Esophagus (tissue), 2 donors: ENCODE data around the gene DYSF. TPM values are rescaled to one million over a fixed set of nuclear protein-coding genes. Genes with fewer than 3 reads are reported as not detected.

Source experiments
- H3K27ac ChIP-seq, 2 donors: one replicate each; pipeline ENCODE4 v1.5.1; 2013; ENCODE audit warnings: low read depth in 2 of 2, mild to moderate bottlenecking in 2 of 2, inconsistent platforms in 1 of 2, low read length in 1 of 2, moderate library complexity in 1 of 2
- H3K27me3 ChIP-seq, 2 donors: one replicate each; pipeline ENCODE4 v1.6.1; 2013; ENCODE audit warnings: low read length in 2 of 2, control low read depth in 1 of 2, mild to moderate bottlenecking in 1 of 2; ENCODE audit not compliant: insufficient read depth in 2 of 2, control insufficient read depth in 1 of 2
- H3K36me3 ChIP-seq, 2 donors: one replicate each; pipeline ENCODE4 v1.6.1; 2013; ENCODE audit warnings: low read length in 1 of 2; ENCODE audit not compliant: control insufficient read depth in 2 of 2, insufficient read depth in 2 of 2
- H3K4me1 ChIP-seq, 2 donors: one replicate each; pipeline ENCODE4 v1.6.1; 2013; ENCODE audit warnings: low read length in 1 of 2; ENCODE audit not compliant: control insufficient read depth in 2 of 2, insufficient read depth in 2 of 2
- H3K4me3 ChIP-seq, 2 donors: one replicate each; pipeline ENCODE4 v1.5.1; 2013; ENCODE audit warnings: low read length in 2 of 2, mild to moderate bottlenecking in 2 of 2, low read depth in 1 of 2, moderate library complexity in 1 of 2
- H3K9me3 ChIP-seq, 2 donors: one replicate each; pipeline ENCODE4 v1.6.1; 2013; ENCODE audit warnings: mild to moderate bottlenecking in 2 of 2, low read depth in 1 of 2, low read length in 1 of 2, moderate library complexity in 1 of 2; ENCODE audit not compliant: control insufficient read depth in 2 of 2, insufficient read depth in 1 of 2
- WGBS, 2 donors: extraction: QIAGEN DNeasy Blood & Tissue Kit; methylation state at CpG; one replicate each; pipeline ENCODE4 v1.1.7; 2013; 5-methylcytosine and 5-hydroxymethylcytosine counted together
- polyA plus RNA-seq, 2 donors: library from polyadenylated mRNA; stranded (reverse); fragments of 200-250 nt; gene quantifications; one replicate each; pipeline ENCODE4 v1.2.3, GENCODE V29; 2013
- donor health status: healthy with polysubstance abuse.
- donor health status: Bipolar disorder and iron deficiency.

Gene DYSF
- polyA plus RNA-seq, 2 donors = 1.8 to 2.6 TPM

DNA sequence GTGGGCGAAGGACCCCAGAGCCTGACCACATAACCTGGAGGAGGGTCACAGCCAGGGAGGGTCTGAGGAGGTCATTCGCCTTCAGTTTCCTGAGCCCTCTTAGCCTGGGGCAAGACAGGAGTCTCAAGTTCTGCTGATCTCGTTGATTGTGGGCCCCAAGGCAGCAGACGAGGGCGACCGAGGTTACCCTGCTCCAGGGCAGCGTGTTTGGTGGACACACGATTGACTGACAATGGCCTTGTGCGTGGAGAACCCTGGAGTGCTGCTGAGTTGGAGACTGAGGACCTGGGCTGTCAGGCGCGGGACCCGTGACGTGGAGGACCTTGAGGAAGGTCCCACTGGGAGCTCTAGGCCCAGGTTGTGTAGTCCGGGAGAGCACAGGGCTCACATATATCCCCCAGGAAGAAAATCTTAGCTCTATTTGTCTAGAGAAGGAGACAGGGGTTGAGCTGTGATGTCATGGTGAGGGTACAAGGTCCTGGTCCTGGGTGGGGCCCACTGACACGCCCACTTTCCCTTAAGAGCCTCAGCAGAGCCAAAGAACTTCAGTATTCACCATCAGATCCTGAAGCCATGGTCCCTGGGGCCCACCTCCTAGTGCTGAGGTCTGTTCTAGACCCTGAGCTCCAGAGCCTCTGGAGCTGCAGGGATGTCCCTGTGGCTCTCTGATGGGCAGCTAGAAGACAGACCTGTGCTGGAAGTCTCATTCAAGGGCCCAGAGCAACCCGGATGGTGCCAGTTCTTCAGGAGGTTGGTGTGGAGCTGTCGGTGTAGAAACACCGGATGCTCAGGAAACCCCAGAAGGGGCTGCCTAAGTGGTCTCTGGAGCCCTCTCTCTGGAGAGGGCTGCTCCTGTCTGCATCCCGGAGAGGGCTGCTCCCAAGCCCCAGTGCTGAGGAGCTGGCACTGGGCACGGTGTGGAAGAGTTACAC lies 53.1 kb downstream of the DYSF start:
- Histone ChIP-seq H3K36me3 (no peaks in the 10 kb centered on the region), H3K4me3 (no peak overlapping the region), H3K27ac (no peak overlapping the region), H3K4me1 (peaks cover 0 to 6% of the 10 kb centered on the region in 2 donors), H3K9me3 (no peaks in the 10 kb centered on the region), H3K27me3 (no peaks in the 10 kb centered on the region)
- 80 to 87% methylated on average over 20 of the region's 20 CpGs for WGBS, 2 donors

- Histone ChIP-seq H3K27ac (no peak overlapping the region), H3K4me3 (no peak overlapping the region), H3K9me3 (no peaks in the 10 kb centered on the region), H3K36me3 (no peaks in the 10 kb centered on the region), H3K4me1 (peaks cover 0 to 6% of the 10 kb centered on the region in 2 donors), H3K27me3 (no peaks in the 10 kb centered on the region)
- 80% methylated on average over 8 of the region's 8 CpGs for WGBS, 2 donors
Measured at GRCh38 chr2:71507476-71507875, 54.1 kb downstream of the DYSF start.

DNA sequence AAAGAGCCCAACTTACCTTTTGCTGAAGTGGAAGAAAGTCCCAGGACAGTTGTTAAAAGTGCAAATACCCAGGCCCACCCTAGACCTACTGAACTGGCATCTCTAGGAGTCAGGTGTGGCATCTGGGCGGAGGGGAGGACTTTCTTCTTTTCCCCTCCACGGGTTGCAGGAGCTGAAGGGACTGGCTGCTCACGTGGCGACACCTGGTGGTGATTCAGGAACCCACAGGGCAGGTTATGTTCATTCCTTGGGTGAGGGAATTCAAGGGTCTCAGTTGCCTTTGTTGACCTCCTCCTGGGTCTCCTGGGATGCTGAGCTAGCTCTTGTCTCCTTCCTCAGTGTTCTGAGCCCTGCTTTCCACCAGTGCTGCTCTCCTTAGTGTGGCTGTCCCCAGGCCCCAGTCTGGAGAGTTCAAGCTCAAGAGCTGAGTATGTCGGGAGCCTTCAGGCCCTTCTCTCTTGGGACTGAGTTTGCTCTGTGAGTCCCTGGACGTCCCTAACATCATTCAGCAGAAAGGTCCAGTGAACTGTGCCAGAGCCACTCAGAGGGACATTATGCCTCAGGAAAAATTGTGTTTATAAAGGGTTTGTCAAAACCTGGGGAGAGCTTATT lies 56.9 kb downstream of the DYSF start:
- H3K27me3 ChIP-seq = no peaks in the 10 kb centered on the region
- H3K27ac ChIP-seq = no peak overlapping the region
- 18 to 21% methylated on average over 6 of the region's 6 CpGs for WGBS, 2 donors
- H3K36me3 ChIP-seq = no peaks in the 10 kb centered on the region
- peaks cover 0 to 2% of the 10 kb centered on the region in 2 donors for H3K4me1 ChIP-seq
- no peaks in the 10 kb centered on the region for H3K9me3 ChIP-seq
- H3K4me3 ChIP-seq = no peak overlapping the region

- Histone ChIP-seq H3K27ac (no peak overlapping the region), H3K9me3 (no peaks in the 10 kb centered on the region), H3K4me1 (no peaks in the 10 kb centered on the region), H3K36me3 (no peaks in the 10 kb centered on the region), H3K27me3 (no peaks in the 10 kb centered on the region), H3K4me3 (no peak overlapping the region)
- WGBS, 2 donors = 80 to 83% methylated on average over 9 of the region's 9 CpGs
Measured at GRCh38 chr2:71510938-71511337, 57.6 kb downstream of the DYSF start.

DNA sequence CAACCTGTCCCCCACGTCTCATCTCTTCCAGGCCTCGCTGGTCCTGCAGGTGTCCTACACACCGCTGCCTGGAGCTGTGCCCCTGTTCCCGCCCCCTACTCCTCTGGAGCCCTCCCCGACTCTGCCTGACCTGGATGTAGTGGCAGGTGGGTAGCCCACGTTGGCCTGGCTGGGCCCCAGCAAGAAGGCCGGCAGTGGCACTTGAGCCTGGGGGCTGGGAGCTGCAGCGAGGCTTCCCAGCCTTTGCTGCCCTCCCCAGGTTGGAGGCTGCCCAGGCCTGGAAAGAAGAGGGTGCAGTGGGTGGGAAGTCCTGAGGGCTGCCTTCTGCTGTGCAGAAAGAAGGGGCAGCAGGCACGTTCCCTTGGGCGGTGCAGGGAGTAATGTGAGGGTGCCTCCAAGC lies 58.4 kb downstream of the DYSF start:
- Histone ChIP-seq H3K9me3 (no peaks in the 10 kb centered on the region), H3K4me1 (no peaks in the 10 kb centered on the region), H3K4me3 (no peak overlapping the region), H3K27ac (no peak overlapping the region), H3K36me3 (no peaks in the 10 kb centered on the region), H3K27me3 (no peaks in the 10 kb centered on the region)
- WGBS, 2 donors = 73 to 80% methylated on average over 10 of the region's 10 CpGs

DNA sequence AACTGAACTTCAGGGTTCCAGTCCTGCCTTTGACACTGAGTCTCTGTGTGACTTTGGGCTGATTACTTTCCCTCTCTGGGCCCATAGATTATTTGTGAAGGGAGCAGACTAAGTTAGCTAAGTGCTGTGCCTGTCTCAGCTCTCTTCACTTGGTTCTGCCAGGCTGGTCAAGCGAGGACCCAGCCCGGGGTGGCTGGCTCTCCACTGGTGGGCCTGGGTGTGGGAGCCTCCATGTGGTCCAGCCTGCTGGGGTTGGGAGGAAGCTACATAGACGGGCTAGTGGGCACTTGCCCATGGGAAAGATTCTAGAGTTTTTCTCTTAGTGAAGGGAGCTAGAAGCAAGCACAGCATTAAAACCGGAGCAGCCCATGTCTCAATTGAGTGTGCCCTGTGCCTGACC lies 59.0 kb downstream of the DYSF start:
- Histone ChIP-seq H3K4me1 (no peaks in the 10 kb centered on the region), H3K27ac (no peak overlapping the region), H3K9me3 (no peaks in the 10 kb centered on the region), H3K36me3 (no peaks in the 10 kb centered on the region), H3K27me3 (no peaks in the 10 kb centered on the region), H3K4me3 (no peak overlapping the region)
- WGBS, 2 donors = 76 to 79% methylated on average over 4 of the region's 4 CpGs

GRCh38 chr2:71513096-71513495 lies 59.7 kb downstream of the DYSF start:
- Histone ChIP-seq H3K4me1 (no peaks in the 10 kb centered on the region), H3K27me3 (no peaks in the 10 kb centered on the region), H3K27ac (no peak overlapping the region), H3K9me3 (no peaks in the 10 kb centered on the region), H3K36me3 (no peaks in the 10 kb centered on the region), H3K4me3 (no peak overlapping the region)
- 69 to 71% methylated on average over 11 of the region's 11 CpGs for WGBS, 2 donors

GRCh38 chr2:71513721-71514120 lies 60.4 kb downstream of the DYSF start:
- Histone ChIP-seq H3K4me1 (no peaks in the 10 kb centered on the region), H3K27ac (no peak overlapping the region), H3K4me3 (no peak overlapping the region), H3K27me3 (no peaks in the 10 kb centered on the region), H3K9me3 (no peaks in the 10 kb centered on the region), H3K36me3 (no peaks in the 10 kb centered on the region)
- WGBS, 2 donors = 80 to 81% methylated on average over 11 of the region's 11 CpGs

DNA sequence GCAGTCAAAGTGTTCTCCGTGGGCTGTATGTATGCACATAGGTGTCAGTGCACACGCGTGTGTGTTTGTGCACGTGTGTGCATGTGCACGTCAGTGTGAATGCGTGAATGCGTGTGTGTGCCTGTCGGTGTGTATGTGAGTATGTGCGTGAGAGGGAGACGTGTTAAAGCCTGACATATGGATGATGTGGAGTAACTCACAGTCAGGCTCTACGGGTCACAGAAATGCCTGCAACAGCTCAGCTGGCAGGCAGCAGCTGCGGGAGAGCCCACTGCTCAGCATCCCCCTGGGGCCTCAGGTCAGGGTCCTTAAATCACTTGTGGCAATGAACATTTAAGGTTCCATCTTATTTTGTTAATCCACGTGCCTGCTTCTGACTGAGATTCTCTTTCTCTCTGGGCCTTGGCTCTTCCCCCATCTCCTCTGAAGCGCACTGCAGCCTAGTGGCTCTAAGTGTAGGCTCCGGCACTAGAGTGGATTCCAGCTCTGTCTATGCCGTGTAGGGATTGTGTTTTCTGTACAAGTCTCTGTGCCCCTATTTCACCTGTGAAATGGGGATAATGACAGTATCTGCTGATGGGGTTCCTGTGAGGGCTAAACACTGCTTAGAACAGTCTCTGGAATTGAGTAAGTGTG lies 63.0 kb downstream of the DYSF start:
- H3K27me3 ChIP-seq = no peaks in the 10 kb centered on the region
- peaks cover 0 to under 1% of the 10 kb centered on the region in 2 donors for H3K36me3 ChIP-seq
- WGBS, 2 donors = 81 to 83% methylated on average over 16 of the region's 16 CpGs
- no peaks in the 10 kb centered on the region for H3K4me1 ChIP-seq
- no peak overlapping the region for H3K27ac ChIP-seq
- H3K4me3 ChIP-seq = no peak overlapping the region
- H3K9me3 ChIP-seq = no peaks in the 10 kb centered on the region
